Left ventricle myocardium inferior (tissue), 1 donor: ENCODE results near the gene STOX2. TPM values are rescaled to one million over a fixed set of nuclear protein-coding genes. Genes with fewer than 3 reads are reported as not detected.
A peak's percentile ranks its signal among the peaks of the same experiment; 100 is the strongest.

Experiments used
- DNase-seq: peaks from one replicate; pipeline ENCODE4 v3.0.0-alpha.2; 2020
- H3K27ac ChIP-seq: fragments of 200-600 bp; replicated peaks from 2 replicates; pipeline ENCODE4 v1.8.0; 2021
- H3K27me3 ChIP-seq: fragments of 200-600 bp; 2 replicates; pipeline ENCODE4 v1.8.0; 2021; ENCODE audit warnings: low read depth
- H3K36me3 ChIP-seq: fragments of 200-600 bp; 2 replicates; pipeline ENCODE4 v1.8.0; 2021
- H3K4me1 ChIP-seq: fragments of 200-600 bp; 2 replicates; pipeline ENCODE4 v1.8.0; 2021
- H3K4me3 ChIP-seq: fragments of 200-600 bp; 2 replicates; pipeline ENCODE4 v1.8.0; 2021; ENCODE audit warnings: mild to moderate bottlenecking, moderate library complexity
- H3K9me3 ChIP-seq: fragments of 200-600 bp; replicated peaks from 2 replicates; pipeline ENCODE4 v1.8.0; 2021
- CTCF ChIP-seq: fragments of 200-600 bp; IDR thresholded peaks from 2 replicates; pipeline ENCODE4 v1.8.0; 2021; ENCODE audit warnings: antibody characterized with exemption, mild to moderate bottlenecking, borderline replicate concordance
- intact Hi-C: fragments of 100-400 bp; cut with micrococcal nuclease; formaldehyde crosslinking; loops from one replicate; pipeline ENCODE4 v1.11.0; 2022
- total RNA-seq: library from RNA; stranded (reverse); fragmentation: NEBNext Ultra II Directional; extraction: Animal tissue kit (Norgen Biotek cat#: 25700); gene quantifications from one replicate; pipeline ENCODE4 v1.2.1, GENCODE V29; 2021
- donor health status: DM: no; HTN: yes; CAD: no; lungs with severe emphysema.

Gene STOX2
- total RNA-seq, 1 donor from 2014 or later, result 12.2 TPM

DNA sequence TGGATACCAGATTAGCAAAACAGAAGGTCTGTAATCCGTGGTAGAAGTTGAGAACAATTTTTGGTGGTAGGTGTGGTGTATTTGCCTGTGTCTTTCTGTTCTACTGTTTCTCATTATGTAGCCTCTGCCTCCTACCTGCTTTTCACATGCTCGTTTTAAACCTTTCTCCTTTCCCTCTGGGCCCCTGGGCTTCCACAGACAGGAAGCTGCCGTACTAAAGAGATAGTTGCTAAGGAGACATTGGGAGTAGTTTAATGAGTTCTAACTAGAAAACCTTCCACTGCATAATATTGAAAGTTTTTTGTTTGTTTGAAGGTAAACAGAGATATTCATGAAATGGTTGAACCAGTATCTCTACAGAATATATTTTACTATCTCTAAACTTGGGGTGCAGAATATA lies 107.8 kb downstream of the STOX2 start:
- no peak overlapping the region for H3K4me3 ChIP-seq
- no peak for DNase-seq
- no peaks in the 10 kb centered on the region for H3K27me3 ChIP-seq
- H3K27ac ChIP-seq, result no peak overlapping the region
- TF ChIP-seq CTCF, result no peak
- intact Hi-C loops, result no loop called here
- H3K36me3 ChIP-seq, result peaks cover 25% of the 10 kb centered on the region
- H3K9me3 ChIP-seq, result no peaks in the 10 kb centered on the region
- H3K4me1 ChIP-seq, result peaks cover 22% of the 10 kb centered on the region

DNA sequence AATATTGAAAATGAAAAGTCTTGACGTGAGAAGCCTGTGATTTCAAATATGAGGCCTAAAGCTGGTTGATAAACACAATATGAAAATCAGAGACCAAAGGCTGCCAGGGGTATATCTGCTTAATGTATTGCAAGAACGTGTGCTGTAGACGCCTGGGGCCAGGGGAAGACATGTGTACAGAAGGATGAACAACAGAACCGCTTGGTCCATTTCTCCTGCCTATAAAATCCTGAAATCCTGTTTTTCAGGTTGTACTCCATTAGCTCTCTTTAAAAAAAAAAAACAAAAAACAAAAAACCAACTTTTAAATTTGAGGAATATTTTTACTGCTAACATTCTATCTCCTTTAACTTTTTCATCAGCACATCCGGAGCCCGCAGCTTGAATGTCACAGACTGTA lies 109.2 kb downstream of the STOX2 start:
- no peak for TF ChIP-seq CTCF
- peaks cover 22% of the 10 kb centered on the region for H3K36me3 ChIP-seq
- H3K27ac ChIP-seq, result no peak overlapping the region
- intact Hi-C loops, result no loop called here
- peaks cover 30% of the 10 kb centered on the region for H3K4me1 ChIP-seq
- no peak for DNase-seq
- H3K9me3 ChIP-seq, result no peaks in the 10 kb centered on the region
- no peak overlapping the region for H3K4me3 ChIP-seq
- no peaks in the 10 kb centered on the region for H3K27me3 ChIP-seq

- Histone ChIP-seq H3K9me3 (no peaks in the 10 kb centered on the region), H3K27ac (no peak overlapping the region), H3K36me3 (no peaks in the 10 kb centered on the region), H3K27me3 (no peaks in the 10 kb centered on the region), H3K4me3 (no peak overlapping the region), H3K4me1 (peaks cover 47% of the 10 kb centered on the region)
- no peak for TF ChIP-seq CTCF
- intact Hi-C loops, result no loop called here
- DNase-seq, result no peak
These were observed 111.9 kb downstream of the STOX2 start for GRCh38 chr4:184016759-184017668.

DNA sequence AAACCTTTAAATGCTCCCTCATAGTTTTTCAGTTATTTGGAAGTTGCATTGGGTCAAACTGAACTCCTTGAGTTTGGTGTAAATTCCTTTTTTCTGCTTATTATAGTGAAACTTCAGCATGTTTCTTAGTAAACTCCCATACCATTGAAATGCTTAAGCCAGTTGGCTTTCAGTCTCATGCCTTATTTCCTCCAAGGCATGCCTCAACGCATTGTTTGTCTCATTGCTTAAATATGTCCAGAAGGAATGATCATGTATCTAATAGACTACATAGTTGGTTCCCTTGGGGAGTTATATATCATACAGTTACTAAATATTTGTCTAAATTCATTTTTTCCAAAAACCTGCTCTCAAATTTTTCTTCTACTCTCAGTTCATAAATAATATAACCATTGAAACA lies 114.0 kb downstream of the STOX2 start:
- Histone ChIP-seq H3K27me3 (no peaks in the 10 kb centered on the region), H3K9me3 (no peaks in the 10 kb centered on the region), H3K27ac (peak overlapping the region; percentile 71), H3K36me3 (no peaks in the 10 kb centered on the region), H3K4me3 (no peak overlapping the region), H3K4me1 (peaks cover 31% of the 10 kb centered on the region)
- no peak for TF ChIP-seq CTCF
- no peak for DNase-seq
- intact Hi-C loops, result no loop called here

GRCh38 chr4:184019667-184020623 lies 114.8 kb downstream of the STOX2 start:
- Histone ChIP-seq H3K36me3 (no peaks in the 10 kb centered on the region), H3K4me1 (peaks cover 31% of the 10 kb centered on the region), H3K27ac (peak overlapping the region; percentile 71), H3K4me3 (peak overlapping the region; percentile 41), H3K9me3 (no peaks in the 10 kb centered on the region), H3K27me3 (no peaks in the 10 kb centered on the region)
- intact Hi-C loops, result no loop called here
- TF ChIP-seq CTCF, result no peak
- no peak for DNase-seq
